Epidermal melanocyte (primary cell): ENCODE data around the gene SGMS1.
A peak's percentile ranks its signal among the peaks of the same experiment; 100 is the strongest.

Experiments
- DNase-seq: peaks from one replicate; pipeline ENCODE4 v3.0.0; 2011; ENCODE audit warnings: low spot score; ENCODE audit not compliant: insufficient read length

Gene SGMS1

GRCh38 chr10:50636618-50637579 is 13.1 kb upstream of the SGMS1 start:
- DNase-seq, result no peak

GRCh38 chr10:50635286-50635685 is 11.5 kb upstream of the SGMS1 start:
- DNase-seq, result no peak

GRCh38 chr10:50634479-50634878 is 10.7 kb upstream of the SGMS1 start:
- no peak for DNase-seq

GRCh38 chr10:50631052-50631451 is 7.3 kb upstream of the SGMS1 start:
- no peak for DNase-seq

- no peak for DNase-seq
Observed at GRCh38 chr10:50629495-50630122, 5.9 kb upstream of the SGMS1 start.

- DNase-seq, result no peak
Observed at GRCh38 chr10:50627896-50628295, 4.1 kb upstream of the SGMS1 start.

GRCh38 chr10:50627443-50627842 is 3.7 kb upstream of the SGMS1 start:
- DNase-seq, result no peak

- DNase-seq, result no peak
Observed at GRCh38 chr10:50625649-50626132, 1.9 kb upstream of the SGMS1 start.

- peak; percentile 65 for DNase-seq
Observed at GRCh38 chr10:50624866-50625501, 1.2 kb upstream of the SGMS1 start.

- peak; percentile 76 for DNase-seq
Observed at GRCh38 chr10:50624413-50624865, 683 bp upstream of the SGMS1 start.

- DNase-seq, result no peak
Observed at GRCh38 chr10:50622706-50623662, 772 bp downstream of the SGMS1 start.

- DNase-seq, result peak; percentile 62
Observed at GRCh38 chr10:50621968-50622705, 1.6 kb downstream of the SGMS1 start.

GRCh38 chr10:50620899-50621298 is 2.9 kb downstream of the SGMS1 start:
- DNase-seq, result no peak

- DNase-seq, result no peak
Observed at GRCh38 chr10:50619882-50620281, 3.9 kb downstream of the SGMS1 start.

- DNase-seq, result no peak
Observed at GRCh38 chr10:50619166-50619565, 4.6 kb downstream of the SGMS1 start.

GRCh38 chr10:50618624-50619023 is 5.1 kb downstream of the SGMS1 start:
- no peak for DNase-seq

GRCh38 chr10:50615658-50616057 is 8.1 kb downstream of the SGMS1 start:
- no peak for DNase-seq

- no peak for DNase-seq
Observed at GRCh38 chr10:50614444-50615137, 9.2 kb downstream of the SGMS1 start.

GRCh38 chr10:50613726-50614443 is 9.9 kb downstream of the SGMS1 start:
- DNase-seq, result no peak
